NCI-H2081 (cell line): Measurements from ENCODE around the gene PAK2.
"Not testable (repeated sequence)": the region's sequence is repeated elsewhere in the genome, so short reads cannot be mapped to it uniquely, and the experiment has no call there.

Source experiments
- DNase-seq, 2 experiments: peaks; one replicate each; lab custom pipeline; 2025; lab: John Stamatoyannopoulos, UW

Gene PAK2

GRCh38 chr3:196739671-196740480 is at the start of gene PAK2:
Gene PAK2 (plus strand): TSS chr3:196739857. CDS start chr3:196782647, 42,790 bp downstream.
- peak; percentile 94 to 96 for DNase-seq

GRCh38 chr3:196689941-196690660 is 49.6 kb upstream of the PAK2 start:
- DNase-seq: no peak

GRCh38 chr3:196691386-196691785 is 48.3 kb upstream of the PAK2 start:
- no peak for DNase-seq

GRCh38 chr3:196694202-196694638 is 45.4 kb upstream of the PAK2 start:
- DNase-seq: no peak

- no peak for DNase-seq
These were observed 44.5 kb upstream of the PAK2 start for GRCh38 chr3:196694941-196695848.

- no peak for DNase-seq
These were observed 43.8 kb upstream of the PAK2 start for GRCh38 chr3:196695849-196696226.

- DNase-seq: no peak
These were observed 42.4 kb upstream of the PAK2 start for GRCh38 chr3:196697270-196697669.

- no peak for DNase-seq
These were observed 39.9 kb upstream of the PAK2 start for GRCh38 chr3:196699749-196700148.

GRCh38 chr3:196700801-196701200 is 38.9 kb upstream of the PAK2 start:
- DNase-seq: no peak

- no peak for DNase-seq
These were observed 33.3 kb upstream of the PAK2 start for GRCh38 chr3:196706327-196706726.

GRCh38 chr3:196706731-196707130 is 32.9 kb upstream of the PAK2 start:
- no peak for DNase-seq

- no peak for DNase-seq
These were observed 32.1 kb upstream of the PAK2 start for GRCh38 chr3:196707566-196707965.

GRCh38 chr3:196708467-196708866 is 31.2 kb upstream of the PAK2 start:
- DNase-seq: no peak

GRCh38 chr3:196711838-196712513 is 27.7 kb upstream of the PAK2 start, which contains the start of the genes CEP19 and PIGX:
Gene CEP19 (minus strand): TSS chr3:196712250. CDS start chr3:196708657, 3,593 bp downstream.
Gene PIGX (plus strand): TSS chr3:196712377.
- peak; percentile 93 to 94 for DNase-seq

GRCh38 chr3:196712514-196713413 is 26.9 kb upstream of the PAK2 start:
- no peak for DNase-seq

GRCh38 chr3:196717162-196717561 is 22.5 kb upstream of the PAK2 start:
- not testable (repeated sequence) for DNase-seq

GRCh38 chr3:196721097-196721496 is 18.6 kb upstream of the PAK2 start:
- no peak for DNase-seq

GRCh38 chr3:196726788-196727675 is 12.6 kb upstream of the PAK2 start:
- DNase-seq: no peak

GRCh38 chr3:196735751-196736150 is 3.9 kb upstream of the PAK2 start:
- DNase-seq: no peak
